GM18867 (cell line): ENCODE data around the gene SOX11.
"Not testable (repeated sequence)": the region's sequence is repeated elsewhere in the genome, so short reads cannot be mapped to it uniquely, and the experiment has no call there.

Experiments
- ATAC-seq: cut with Tn5 transposase; IDR thresholded peaks from one replicate; pipeline ENCODE4 v1.9.1; 2021; ENCODE audit warnings: mild to moderate bottlenecking, moderate library complexity; ENCODE audit not compliant: unreplicated experiment

The SOX11 gene

GRCh38 chr2:5691985-5692529, at the start of gene SOX11:
Gene SOX11, plus strand, starts transcription at chr2:5692384. Its CDS starts 338 bp downstream, at chr2:5692722.
- ATAC-seq = no peak

GRCh38 chr2:5652734-5653133, 39.5 kb upstream of the SOX11 start:
- not testable (repeated sequence) for ATAC-seq

GRCh38 chr2:5653756-5654155, 38.4 kb upstream of the SOX11 start:
- not testable (repeated sequence) for ATAC-seq

- no peak for ATAC-seq
These were observed 35.0 kb upstream of the SOX11 start for GRCh38 chr2:5657231-5657630.

GRCh38 chr2:5660591-5660990, 31.6 kb upstream of the SOX11 start:
- ATAC-seq = no peak

- ATAC-seq = no peak
These were observed 30.8 kb upstream of the SOX11 start for GRCh38 chr2:5661362-5661761.

GRCh38 chr2:5664278-5664681, 27.9 kb upstream of the SOX11 start:
- no peak for ATAC-seq

GRCh38 chr2:5665066-5665465, 27.1 kb upstream of the SOX11 start:
- no peak for ATAC-seq

GRCh38 chr2:5666798-5667197, 25.4 kb upstream of the SOX11 start:
- ATAC-seq = no peak

GRCh38 chr2:5667655-5668054, 24.5 kb upstream of the SOX11 start:
- ATAC-seq = not testable (repeated sequence)

- no peak for ATAC-seq
These were observed 23.4 kb upstream of the SOX11 start for GRCh38 chr2:5668682-5669250.

- ATAC-seq = no peak
These were observed 19.4 kb upstream of the SOX11 start for GRCh38 chr2:5672749-5673144.

GRCh38 chr2:5673145-5674025, 18.8 kb upstream of the SOX11 start:
- ATAC-seq = no peak

GRCh38 chr2:5674026-5674340, 18.2 kb upstream of the SOX11 start:
- ATAC-seq = no peak

GRCh38 chr2:5677133-5677532, 15.1 kb upstream of the SOX11 start:
- no peak for ATAC-seq

- ATAC-seq = no peak
These were observed 8.7 kb upstream of the SOX11 start for GRCh38 chr2:5683471-5683870.

GRCh38 chr2:5685225-5685624, 7.0 kb upstream of the SOX11 start:
- ATAC-seq = no peak

GRCh38 chr2:5686068-5686467, 6.1 kb upstream of the SOX11 start:
- no peak for ATAC-seq

GRCh38 chr2:5686536-5686935, 5.6 kb upstream of the SOX11 start:
- ATAC-seq = no peak

GRCh38 chr2:5689750-5690149, 2.4 kb upstream of the SOX11 start:
- no peak for ATAC-seq

GRCh38 chr2:5690286-5690685, 1.9 kb upstream of the SOX11 start:
- ATAC-seq = no peak

GRCh38 chr2:5690718-5691220, 1.4 kb upstream of the SOX11 start:
- ATAC-seq = no peak
